ENCODE measurements around the gene DNAJC30. TPM values are rescaled to one million over a fixed set of nuclear protein-coding genes. Genes with fewer than 3 reads are reported as not detected.
"Not testable (repeated sequence)": the region's sequence is repeated elsewhere in the genome, so short reads cannot be mapped to it uniquely, and the experiment has no call there.

Gene DNAJC30
- polyA plus RNA-seq, 1 donor from 2014 or later = 1.3 TPM

DNA sequence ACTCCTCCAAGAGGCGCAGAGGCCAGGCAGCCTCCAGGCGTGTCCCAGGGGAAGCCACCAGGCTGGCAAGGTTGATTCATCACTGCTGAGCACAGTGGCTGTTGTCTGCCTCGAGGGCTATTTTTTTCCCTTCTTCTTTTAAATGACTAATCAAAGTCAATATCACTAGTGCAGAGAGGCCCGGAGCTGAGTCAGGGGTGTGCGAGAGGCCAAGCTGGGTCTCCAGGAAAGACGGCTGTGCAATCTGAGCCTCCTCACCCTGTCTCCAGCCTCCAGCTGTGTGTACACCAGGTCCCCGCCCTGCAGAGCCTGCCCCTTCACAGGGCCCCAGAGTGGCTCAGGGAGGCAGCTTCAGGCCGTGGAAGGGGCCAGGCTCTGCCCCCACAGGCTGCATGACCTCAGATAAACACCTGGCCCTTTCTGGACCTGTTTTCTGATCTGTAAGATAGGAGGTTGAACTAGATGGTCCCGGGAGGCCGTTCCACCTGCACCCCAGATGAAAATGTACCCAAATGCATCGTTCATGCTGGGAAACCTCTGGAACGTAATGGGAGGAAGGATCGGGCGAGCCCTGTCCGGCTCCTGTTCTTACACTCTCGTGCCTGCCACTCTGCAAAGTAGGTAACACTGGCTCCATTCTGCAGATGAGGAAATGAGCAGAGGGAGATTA is 32.5 kb upstream of the DNAJC30 start:
- H3K9me2 ChIP-seq (ENCODE audit: insufficient read depth, low read length) = no peaks in the 10 kb centered on the region
- H3K27ac ChIP-seq (ENCODE audit: low read length) = no peak overlapping the region
- TF ChIP-seq, protein P1, sequence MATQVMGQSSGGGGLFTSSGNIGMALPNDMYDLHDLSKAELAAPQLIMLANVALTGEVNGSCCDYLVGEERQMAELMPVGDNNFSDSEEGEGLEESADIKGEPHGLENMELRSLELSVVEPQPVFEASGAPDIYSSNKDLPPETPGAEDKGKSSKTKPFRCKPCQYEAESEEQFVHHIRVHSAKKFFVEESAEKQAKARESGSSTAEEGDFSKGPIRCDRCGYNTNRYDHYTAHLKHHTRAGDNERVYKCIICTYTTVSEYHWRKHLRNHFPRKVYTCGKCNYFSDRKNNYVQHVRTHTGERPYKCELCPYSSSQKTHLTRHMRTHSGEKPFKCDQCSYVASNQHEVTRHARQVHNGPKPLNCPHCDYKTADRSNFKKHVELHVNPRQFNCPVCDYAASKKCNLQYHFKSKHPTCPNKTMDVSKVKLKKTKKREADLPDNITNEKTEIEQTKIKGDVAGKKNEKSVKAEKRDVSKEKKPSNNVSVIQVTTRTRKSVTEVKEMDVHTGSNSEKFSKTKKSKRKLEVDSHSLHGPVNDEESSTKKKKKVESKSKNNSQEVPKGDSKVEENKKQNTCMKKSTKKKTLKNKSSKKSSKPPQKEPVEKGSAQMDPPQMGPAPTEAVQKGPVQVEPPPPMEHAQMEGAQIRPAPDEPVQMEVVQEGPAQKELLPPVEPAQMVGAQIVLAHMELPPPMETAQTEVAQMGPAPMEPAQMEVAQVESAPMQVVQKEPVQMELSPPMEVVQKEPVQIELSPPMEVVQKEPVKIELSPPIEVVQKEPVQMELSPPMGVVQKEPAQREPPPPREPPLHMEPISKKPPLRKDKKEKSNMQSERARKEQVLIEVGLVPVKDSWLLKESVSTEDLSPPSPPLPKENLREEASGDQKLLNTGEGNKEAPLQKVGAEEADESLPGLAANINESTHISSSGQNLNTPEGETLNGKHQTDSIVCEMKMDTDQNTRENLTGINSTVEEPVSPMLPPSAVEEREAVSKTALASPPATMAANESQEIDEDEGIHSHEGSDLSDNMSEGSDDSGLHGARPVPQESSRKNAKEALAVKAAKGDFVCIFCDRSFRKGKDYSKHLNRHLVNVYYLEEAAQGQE (IDR thresholded peaks at IDR 0.05; ENCODE audit: borderline replicate concordance) = no peak
- TF ChIP-seq RAD21 (conservative IDR thresholded peaks at IDR 0.05) (no peak), SMC3 (conservative IDR thresholded peaks at IDR 0.05; ENCODE audit: poor library complexity) (no peak), EZH2 (IDR thresholded peaks at IDR 0.05; ENCODE audit: borderline replicate concordance, insufficient read depth, low read length, poor library complexity, severe bottlenecking) (no peak), TAF1 (IDR thresholded peaks at IDR 0.05; ENCODE audit: low read depth) (no peak)
- no peak overlapping the region for H2AFZ ChIP-seq (ENCODE audit: low read depth, low read length)
- H3K27me3 ChIP-seq (ENCODE audit: insufficient read depth, low read depth, low read length) = peaks cover 5% of the 10 kb centered on the region
- H3F3A ChIP-seq (ENCODE audit: insufficient read depth, low read length, poor library complexity, severe bottlenecking) = no peaks in the 10 kb centered on the region
- H4K20me1 ChIP-seq (ENCODE audit: insufficient read depth) = no peaks in the 10 kb centered on the region
- no peaks in the 10 kb centered on the region for H3K36me3 ChIP-seq (ENCODE audit: insufficient read depth, low read length)
- no peak overlapping the region for H3K4me3 ChIP-seq (ENCODE audit: low read length)
- peaks cover 10% of the 10 kb centered on the region for H3K79me2 ChIP-seq (replicated peaks; ENCODE audit: insufficient read depth, low read length)
- H3K4me2 ChIP-seq (ENCODE audit: low read length) = no peak overlapping the region
- H3K9me3 ChIP-seq (ENCODE audit: low read length) = no peaks in the 10 kb centered on the region
- H3K9ac ChIP-seq (ENCODE audit: low read length) = no peak overlapping the region

DNA sequence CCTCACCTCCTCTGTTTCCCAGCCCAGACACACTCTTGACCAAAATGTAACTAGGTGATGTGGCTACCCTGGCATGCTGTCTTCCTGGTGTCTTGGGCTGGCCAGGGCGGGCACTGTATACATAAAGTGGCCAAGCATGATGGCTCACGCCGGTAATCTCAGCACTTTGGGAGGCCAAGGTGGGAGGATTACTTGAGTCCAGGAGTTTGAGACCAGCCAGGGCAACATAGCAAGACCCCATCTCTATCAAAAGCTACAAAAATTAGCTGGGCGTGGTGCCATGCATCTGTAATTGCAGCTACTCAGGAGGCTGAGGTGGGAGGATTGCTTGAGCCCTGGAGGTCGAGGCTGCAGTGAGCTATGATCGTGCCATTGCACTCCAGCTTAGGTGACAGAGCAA is 30.1 kb upstream of the DNAJC30 start:
- not testable (repeated sequence) for H3K4me3 ChIP-seq (ENCODE audit: low read length); H2AFZ ChIP-seq (ENCODE audit: low read depth, low read length); H4K20me1 ChIP-seq (ENCODE audit: insufficient read depth); H3K27ac ChIP-seq (ENCODE audit: low read length); H3K9ac ChIP-seq (ENCODE audit: low read length); H3K9me2 ChIP-seq (ENCODE audit: insufficient read depth, low read length); H3K4me2 ChIP-seq (ENCODE audit: low read length); H3K9me3 ChIP-seq (ENCODE audit: low read length); H3K27me3 ChIP-seq (ENCODE audit: insufficient read depth, low read depth, low read length); H3F3A ChIP-seq (ENCODE audit: insufficient read depth, low read length, poor library complexity, severe bottlenecking); H3K36me3 ChIP-seq (ENCODE audit: insufficient read depth, low read length); H3K79me2 ChIP-seq (replicated peaks; ENCODE audit: insufficient read depth, low read length)

DNA sequence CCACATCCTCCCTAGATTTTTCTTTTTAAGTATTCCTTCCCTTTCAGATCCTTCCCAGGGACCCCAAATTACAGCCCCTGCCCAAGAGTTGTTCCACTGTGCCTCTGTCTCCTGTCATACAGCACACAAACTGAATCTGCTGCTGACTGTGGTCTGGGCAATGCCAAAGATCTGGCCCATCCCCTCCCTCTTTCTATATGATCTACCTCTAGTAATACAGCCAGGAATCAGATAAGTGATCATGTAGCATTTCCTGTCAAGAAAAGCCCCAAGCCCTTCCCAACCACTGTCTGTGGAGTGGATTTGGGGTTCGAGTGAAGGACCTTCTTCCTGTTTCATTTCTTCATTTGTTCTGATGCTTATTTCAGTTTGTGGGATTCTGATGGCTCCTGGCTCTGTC is 29.5 kb upstream of the DNAJC30 start:
- H3K4me2 ChIP-seq (ENCODE audit: low read length) = no peak overlapping the region
- H3K79me2 ChIP-seq (replicated peaks; ENCODE audit: insufficient read depth, low read length) = no peaks in the 10 kb centered on the region
- H3K27ac ChIP-seq (ENCODE audit: low read length) = no peak overlapping the region
- H3K4me3 ChIP-seq (ENCODE audit: low read length) = no peak overlapping the region
- H4K20me1 ChIP-seq (ENCODE audit: insufficient read depth) = no peaks in the 10 kb centered on the region
- H3K9me2 ChIP-seq (ENCODE audit: insufficient read depth, low read length) = no peaks in the 10 kb centered on the region
- no peaks in the 10 kb centered on the region for H3F3A ChIP-seq (ENCODE audit: insufficient read depth, low read length, poor library complexity, severe bottlenecking)
- H3K9ac ChIP-seq (ENCODE audit: low read length) = no peak overlapping the region
- no peaks in the 10 kb centered on the region for H3K36me3 ChIP-seq (ENCODE audit: insufficient read depth, low read length)
- no peaks in the 10 kb centered on the region for H3K27me3 ChIP-seq (ENCODE audit: insufficient read depth, low read depth, low read length)
- H3K9me3 ChIP-seq (ENCODE audit: low read length) = no peaks in the 10 kb centered on the region
- TF ChIP-seq RAD21 (conservative IDR thresholded peaks at IDR 0.05) = no peak
- TF ChIP-seq SMC3 (conservative IDR thresholded peaks at IDR 0.05; ENCODE audit: poor library complexity) = no peak
- TF ChIP-seq MXI1 (conservative IDR thresholded peaks at IDR 0.05; ENCODE audit: poor library complexity, severe bottlenecking) = no peak
- TF ChIP-seq, protein P1 (IDR thresholded peaks at IDR 0.05; ENCODE audit: borderline replicate concordance) = no peak
- TF ChIP-seq, protein P2, sequence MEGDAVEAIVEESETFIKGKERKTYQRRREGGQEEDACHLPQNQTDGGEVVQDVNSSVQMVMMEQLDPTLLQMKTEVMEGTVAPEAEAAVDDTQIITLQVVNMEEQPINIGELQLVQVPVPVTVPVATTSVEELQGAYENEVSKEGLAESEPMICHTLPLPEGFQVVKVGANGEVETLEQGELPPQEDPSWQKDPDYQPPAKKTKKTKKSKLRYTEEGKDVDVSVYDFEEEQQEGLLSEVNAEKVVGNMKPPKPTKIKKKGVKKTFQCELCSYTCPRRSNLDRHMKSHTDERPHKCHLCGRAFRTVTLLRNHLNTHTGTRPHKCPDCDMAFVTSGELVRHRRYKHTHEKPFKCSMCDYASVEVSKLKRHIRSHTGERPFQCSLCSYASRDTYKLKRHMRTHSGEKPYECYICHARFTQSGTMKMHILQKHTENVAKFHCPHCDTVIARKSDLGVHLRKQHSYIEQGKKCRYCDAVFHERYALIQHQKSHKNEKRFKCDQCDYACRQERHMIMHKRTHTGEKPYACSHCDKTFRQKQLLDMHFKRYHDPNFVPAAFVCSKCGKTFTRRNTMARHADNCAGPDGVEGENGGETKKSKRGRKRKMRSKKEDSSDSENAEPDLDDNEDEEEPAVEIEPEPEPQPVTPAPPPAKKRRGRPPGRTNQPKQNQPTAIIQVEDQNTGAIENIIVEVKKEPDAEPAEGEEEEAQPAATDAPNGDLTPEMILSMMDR (IDR thresholded peaks at IDR 0.05; ENCODE audit: poor library complexity, severe bottlenecking) = no peak
- H2AFZ ChIP-seq (ENCODE audit: low read depth, low read length) = no peak overlapping the region
